ENCODE results near the gene PLCD1.

- TF ChIP-seq CTCF (IDR thresholded peaks at IDR 0.05; ENCODE audit: low read depth, low read length) = no peak
- TF ChIP-seq EZH2phosphoT487 (IDR thresholded peaks at IDR 0.05; ENCODE audit: low read depth) = no peak
Measured at GRCh38 chr3:37990527-37990926, 38.9 kb downstream of the PLCD1 start, which contains the start of gene VILL.

Data from OCI-LY3 (cell line).